Airway epithelial cell (primary cell): ENCODE measurements around the gene CLDN9. TPM values are rescaled to one million over a fixed set of nuclear protein-coding genes. Genes with fewer than 3 reads are reported as not detected.

Source experiments
- total RNA-seq: library from RNA; depleted of rRNA; stranded (reverse); fragments of >200 nt; gene quantifications from 2 replicates; pipeline ENCODE4 v1.2.3, GENCODE V29; 2015

Gene CLDN9, protein sequence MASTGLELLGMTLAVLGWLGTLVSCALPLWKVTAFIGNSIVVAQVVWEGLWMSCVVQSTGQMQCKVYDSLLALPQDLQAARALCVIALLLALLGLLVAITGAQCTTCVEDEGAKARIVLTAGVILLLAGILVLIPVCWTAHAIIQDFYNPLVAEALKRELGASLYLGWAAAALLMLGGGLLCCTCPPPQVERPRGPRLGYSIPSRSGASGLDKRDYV
- 0.49 TPM in 1 of 2 replicates, not detected in the other for total RNA-seq

DNA sequence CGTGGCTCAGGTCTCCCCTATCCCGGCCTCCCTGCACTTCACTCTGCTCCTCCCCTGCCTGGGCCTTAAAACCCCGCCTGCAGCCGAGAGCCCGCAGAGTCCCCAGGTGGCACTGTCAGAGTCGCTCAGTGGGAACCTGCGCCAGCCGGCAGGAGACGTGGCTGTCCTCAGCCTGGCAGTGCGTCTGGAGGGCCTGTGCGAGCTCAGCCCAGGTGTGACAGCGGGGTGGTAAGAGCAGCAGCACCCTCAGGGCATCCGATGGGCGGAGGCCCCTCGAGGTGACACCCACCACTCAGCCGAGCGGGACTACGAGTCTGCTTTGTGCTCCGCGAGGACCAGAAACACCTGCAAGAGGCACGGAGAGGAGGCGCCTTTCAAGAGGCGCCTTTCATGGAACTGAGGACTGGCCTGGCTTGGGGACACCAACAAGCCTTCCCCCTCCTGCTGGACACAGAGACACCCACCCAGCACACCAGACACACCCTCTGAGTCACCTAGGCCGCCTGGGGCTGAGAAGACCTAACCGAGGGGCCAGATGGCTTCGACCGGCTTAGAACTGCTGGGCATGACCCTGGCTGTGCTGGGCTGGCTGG lies at the start of gene CLDN9:
CLDN9 (plus strand) TSS at position 96 of the 593 bp plus-strand sequence; CDS start at position 536, 440 bp downstream.

DNA sequence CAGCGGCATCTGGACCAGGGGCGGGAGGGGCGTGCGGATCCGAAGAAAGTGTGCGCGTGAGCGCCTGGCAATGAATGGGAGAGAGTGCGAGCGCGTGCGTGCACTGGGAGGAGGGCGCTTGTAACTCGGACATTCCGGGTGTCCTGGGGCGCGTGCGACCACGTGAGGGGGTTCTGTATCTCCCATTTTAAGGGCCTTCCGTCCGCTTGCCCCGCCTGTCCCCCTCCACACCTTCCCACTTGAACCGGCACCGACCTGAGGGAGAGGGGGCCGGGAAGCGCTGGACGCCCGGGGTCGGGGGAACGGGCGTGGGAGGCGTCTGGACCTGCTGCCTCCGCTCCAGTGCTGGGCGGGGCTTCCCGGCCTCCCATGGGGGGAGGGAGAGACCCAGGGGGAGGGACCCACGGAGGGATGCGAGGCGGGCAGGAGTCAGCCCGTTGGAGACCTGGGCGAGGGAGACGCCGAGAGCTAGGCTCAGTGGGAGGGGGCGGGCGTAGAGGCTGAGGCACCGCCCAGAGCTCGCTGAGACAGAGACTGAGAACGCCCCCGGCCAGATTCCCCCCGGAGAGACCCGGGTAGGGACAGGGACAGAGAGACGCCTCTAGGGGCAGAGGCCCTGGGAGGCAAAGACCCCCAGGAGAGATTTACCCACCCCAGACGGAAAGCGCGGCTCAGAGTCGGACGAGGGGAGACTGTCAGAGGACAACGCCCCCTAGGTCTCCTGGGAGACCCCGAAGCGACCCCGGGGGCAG lies 48.8 kb upstream of the CLDN9 start, which contains the start of gene KREMEN2:
KREMEN2 (plus strand) TSS at position 553 of the 752 bp plus-strand sequence. CDS start 246 bp downstream, outside the sequence.

DNA sequence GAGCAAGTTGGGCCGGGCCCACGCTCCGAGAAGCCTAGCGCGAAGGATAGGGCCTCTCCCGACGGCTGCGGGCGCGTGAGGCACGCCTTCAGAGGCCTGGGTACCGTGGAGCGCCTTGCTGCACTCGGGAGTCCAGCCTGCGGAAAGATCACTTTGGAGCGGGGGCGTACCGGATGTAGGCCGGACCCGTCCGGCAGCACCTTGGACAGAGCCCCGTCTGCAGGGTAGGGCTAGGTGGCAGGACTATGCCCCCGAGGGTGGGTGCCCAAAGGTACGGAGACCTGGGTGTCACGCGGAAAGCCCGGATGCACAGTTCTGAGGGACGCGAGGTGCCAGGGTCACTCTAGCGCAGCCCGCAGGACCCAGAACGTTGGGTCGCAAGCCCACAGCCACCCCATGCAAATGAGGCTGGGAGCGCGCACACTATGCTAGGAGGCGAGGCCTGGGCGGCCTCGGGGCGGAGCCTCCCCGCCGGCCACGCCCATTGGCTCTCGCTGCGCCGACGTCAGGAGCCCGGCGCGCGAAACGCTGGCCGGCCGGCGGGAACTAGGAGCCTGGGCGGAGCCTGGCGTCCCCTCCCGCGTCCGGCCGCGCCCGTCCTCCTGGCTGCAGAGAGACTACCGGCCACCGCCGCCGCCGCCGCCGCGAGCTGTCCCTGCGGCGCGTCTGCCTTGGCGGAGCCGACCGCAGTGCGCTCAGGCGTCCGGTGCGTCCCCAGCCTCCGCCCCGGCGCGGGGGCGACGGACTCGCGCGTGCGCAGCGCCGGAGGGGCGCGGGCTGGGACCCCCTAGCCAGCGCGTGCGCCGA lies 43.8 kb upstream of the CLDN9 start, which contains the start of gene PAQR4:
PAQR4 (plus strand) TSS at position 611 of the 807 bp plus-strand sequence. CDS start 327 bp downstream, outside the sequence.

DNA sequence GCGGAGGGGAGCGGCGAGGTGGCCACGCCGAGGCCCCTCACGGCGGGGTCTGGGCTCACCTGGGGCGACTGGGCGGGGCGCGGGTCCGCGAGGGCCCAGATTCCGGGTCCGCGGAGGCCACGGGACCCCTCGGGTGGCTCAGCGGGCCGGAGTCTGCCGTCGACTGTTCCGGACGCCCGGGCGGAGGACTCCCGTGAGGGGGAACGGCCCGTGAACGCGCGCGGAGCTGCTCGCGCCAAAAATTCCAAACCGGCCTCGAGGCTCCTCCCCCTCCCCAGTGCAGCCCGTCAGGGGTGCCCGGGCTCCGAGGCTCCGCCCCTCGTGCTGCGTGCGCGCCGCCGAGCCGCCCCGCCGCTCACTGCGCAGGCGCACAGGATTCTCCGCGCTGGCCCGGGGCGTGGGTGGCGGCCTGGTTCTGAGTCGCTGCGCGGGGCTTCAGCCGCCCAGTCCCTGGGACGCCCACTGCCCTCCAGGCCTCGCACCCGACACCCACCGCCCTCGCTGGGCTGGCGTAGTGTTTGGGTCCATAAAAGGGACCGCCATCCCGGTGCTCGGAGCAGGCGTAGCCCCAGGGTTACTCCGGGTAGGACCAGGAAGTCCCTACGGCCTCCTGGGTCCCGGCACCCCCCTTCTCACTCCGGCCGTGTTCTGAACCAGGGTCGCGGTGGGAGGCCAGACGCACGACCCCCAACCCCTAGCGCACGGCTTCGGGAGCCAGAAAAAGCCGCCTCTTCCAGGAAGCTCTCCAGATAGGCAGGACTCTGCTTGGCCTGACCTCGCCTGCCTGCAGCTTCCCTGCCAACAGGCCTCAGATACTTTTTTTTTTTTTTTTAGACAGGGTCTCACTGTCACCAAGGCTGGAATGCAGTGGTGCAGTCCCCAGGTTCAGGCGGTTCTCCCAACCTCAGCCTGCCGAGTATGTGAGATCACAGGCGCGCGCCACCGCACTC lies 32.2 kb upstream of the CLDN9 start, which contains the start of gene PKMYT1:
PKMYT1 (minus strand) TSS at position 220 of the 950 bp plus-strand sequence. CDS start 789 bp downstream, outside the sequence.

DNA sequence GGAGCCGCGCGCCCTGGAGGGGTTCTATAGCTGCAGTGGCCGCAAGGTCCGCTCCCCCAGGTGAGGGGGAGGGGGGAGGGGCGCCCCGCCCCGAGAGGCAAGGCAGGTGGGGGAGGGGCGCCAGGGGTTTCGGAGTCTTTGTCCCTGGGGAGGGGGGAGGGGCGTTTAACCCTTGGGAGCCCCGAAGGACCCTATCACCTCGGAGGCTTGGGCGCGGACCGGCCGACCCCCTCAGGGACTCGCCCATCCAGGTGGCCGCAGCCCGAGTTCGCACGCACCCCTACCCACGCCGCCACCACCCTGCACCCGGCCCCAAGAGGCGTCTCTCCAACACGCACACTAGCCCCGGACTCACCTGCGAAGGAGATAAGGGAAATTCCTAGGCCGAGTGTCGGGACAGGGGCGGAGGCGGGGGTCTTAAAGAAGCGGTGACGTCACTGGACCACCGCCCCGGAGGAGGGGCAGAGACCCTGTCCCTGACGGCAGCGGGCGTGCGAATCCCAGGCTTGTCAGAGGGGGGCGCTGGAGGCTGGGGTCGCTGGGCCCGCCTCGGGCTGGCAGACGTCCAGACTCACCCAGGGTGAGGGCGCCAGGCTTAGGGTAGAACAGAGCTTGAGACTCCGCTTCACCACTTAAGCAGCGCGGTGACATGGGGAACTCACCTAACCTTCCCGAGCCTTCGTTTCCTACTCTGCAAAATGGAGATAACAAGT lies 5.2 kb downstream of the CLDN9 start, which contains the start of gene CLDN6:
CLDN6 (minus strand) TSS at position 390 of the 713 bp plus-strand sequence. CDS start 2,162 bp downstream, outside the sequence.

DNA sequence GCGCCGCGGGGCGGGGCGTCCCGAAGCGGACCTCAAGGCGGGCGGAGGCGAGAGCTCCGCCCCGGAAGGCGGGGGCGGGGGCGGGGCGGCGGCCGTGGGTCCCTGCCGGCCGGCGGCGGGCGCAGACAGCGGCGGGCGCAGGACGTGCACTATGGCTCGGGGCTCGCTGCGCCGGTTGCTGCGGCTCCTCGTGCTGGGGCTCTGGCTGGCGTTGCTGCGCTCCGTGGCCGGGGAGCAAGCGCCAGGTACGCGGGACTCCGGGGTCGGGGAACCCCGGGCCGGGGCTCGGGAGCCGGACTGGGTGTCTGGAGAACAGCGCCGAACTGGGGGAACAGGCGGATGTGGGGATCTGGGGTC lies 7.5 kb downstream of the CLDN9 start, which contains the start of gene TNFRSF12A:
TNFRSF12A (plus strand) TSS at position 122 of the 357 bp plus-strand sequence; CDS start at position 152, 30 bp downstream.

DNA sequence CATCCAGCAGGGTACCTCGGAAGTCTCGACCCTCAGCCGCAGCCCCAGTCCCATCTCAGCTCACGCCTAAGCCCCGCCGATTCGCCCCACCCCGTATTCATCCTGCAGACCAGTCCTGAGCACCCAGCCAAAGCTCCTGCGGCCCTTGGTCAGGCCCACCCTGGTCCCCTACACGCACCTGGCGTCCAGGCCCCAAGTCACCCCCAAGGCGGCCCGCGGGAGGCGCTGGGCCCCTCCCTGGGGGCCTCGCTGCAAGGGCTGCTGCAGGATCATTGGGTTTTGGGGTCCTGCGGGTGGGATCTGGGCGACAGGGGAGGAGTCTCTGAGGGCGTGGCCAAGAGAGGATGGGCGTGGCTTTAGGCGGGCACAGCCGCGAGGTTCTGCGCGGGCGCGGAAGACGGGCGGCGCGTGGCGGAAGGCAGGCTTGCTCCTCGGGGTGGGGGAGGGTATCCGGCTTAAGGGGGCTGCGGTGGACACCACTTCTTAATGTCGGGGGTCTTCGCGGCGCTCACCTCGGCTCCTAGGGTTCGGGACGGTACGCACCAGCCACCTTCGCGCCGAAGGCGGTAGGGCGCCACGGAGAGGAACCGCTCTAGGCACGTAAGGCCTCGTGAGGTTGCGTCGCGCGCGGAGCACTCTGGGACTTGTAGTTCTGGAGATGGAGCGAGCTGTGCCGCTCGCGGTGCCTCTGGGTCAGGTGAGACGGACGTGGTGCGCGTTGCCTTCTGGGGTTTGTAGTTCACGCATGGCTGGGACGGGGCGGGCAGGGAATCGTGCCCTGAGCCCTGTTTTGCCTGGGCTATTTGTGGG lies 11.2 kb downstream of the CLDN9 start, which contains the start of the genes HCFC1R1 and THOC6:
HCFC1R1 (minus strand) TSS at position 274 of the 810 bp plus-strand sequence; CDS start at position 273, 1 bp downstream.
THOC6 (plus strand) TSS at position 367 of the 810 bp plus-strand sequence; CDS start at position 659, 292 bp downstream.

DNA sequence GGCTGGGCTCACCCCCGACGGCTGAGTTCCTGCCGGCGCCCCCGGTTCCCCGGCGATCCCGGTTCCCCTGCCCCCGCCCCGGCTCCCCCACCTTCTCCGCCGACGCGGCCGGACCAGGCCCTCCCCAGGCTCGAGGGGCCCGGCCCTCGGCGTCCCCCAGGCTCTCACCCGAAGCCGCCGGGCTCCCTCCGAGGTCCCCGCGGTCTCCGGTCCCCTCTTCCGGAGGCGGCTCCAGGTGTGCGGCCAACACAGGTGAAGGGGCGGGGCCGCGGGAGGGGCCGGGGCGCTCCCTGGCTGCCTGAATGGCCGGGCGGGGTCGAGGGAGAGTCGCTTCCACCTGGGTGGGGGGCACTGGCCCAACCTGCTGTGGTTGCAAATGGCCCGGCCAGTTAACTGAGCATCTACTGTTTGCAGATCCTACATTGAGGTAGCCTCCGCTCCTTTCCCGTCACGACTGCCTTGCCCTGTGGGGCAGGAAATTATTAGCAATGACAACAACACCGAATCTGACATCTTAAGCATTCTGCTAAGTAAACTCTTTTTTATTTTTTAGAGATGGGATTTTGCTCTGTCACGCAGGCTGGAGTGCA lies 24.1 kb downstream of the CLDN9 start, which contains the start of gene BICDL2:
BICDL2 (minus strand) TSS at position 219 of the 590 bp plus-strand sequence. CDS start 1,448 bp downstream, outside the sequence.

DNA sequence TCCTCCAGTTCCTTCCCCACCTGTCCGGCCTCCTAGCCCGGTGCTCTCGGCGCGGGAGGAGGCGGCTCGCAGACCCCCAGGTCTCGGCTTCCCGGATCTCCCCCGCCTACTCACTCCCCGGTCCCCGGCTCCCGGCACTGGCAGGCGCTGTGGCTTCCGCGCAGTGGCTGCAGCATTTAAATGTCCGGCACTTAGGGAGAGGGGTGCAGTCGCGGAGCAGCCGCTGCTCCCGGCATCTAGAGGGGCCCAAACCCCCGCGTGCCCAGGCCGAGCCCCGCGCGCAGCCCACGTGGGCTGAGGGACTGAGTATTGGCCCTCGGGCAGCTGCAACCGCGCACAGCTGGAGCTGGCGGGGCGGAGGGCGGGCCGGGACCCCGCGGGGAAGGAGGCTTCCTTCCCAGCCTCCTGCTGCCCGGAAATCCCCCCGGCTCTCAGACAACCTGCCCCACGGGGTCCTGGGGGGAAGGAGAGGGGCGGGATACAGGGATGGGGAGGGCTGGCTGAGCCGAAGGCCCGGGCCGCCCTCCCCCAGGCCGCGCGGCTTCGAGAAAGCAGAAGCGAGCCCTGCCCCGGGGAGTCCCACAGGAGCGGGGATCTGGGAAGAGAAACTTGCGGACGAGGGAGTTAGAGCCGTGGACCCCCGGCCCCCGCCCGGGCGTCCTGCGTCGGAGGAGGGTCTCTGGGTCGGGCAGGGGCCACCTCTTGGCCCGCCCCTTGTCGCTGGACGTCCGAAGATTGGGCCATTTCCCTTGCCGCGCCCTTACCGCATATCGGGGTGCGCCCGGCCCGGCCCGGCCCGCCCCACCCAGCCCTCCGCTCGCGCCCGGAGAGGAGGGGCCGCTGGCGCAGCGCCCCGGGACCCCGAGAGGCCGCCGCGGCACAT lies 33.3 kb downstream of the CLDN9 start, which contains the start of gene MMP25:
MMP25 (plus strand) TSS at position 804 of the 883 bp plus-strand sequence. CDS start 357 bp downstream, outside the sequence.

Other genes with a start within 250 kb of the CLDN9 start
- gene ELOB, start 235.6 kb upstream of the CLDN9 start, total RNA-seq, result 367 and 643 TPM in 2 replicates
- not detected in 2 replicates for gene PRSS33, start 225.4 kb upstream of the CLDN9 start, total RNA-seq
- gene PRSS41, start 214.5 kb upstream of the CLDN9 start, total RNA-seq, result not detected in 2 replicates
- gene PRSS21, start 195.7 kb upstream of the CLDN9 start, total RNA-seq, result 3.4 and 7.5 TPM in 2 replicates
- 3.0 and 3.2 TPM in 2 replicates for gene ZG16B, start 182.6 kb upstream of the CLDN9 start, total RNA-seq
- gene PRSS22, start 154.8 kb upstream of the CLDN9 start, total RNA-seq, result 21.6 and 23.4 TPM in 2 replicates
- gene FLYWCH2, start 129.7 kb upstream of the CLDN9 start, total RNA-seq, result 74.3 and 115 TPM in 2 replicates
- 38.6 and 46.0 TPM in 2 replicates for gene FLYWCH1, start 101.0 kb upstream of the CLDN9 start, total RNA-seq
- gene KREMEN2, start 48.6 kb upstream of the CLDN9 start, total RNA-seq, result 22.7 and 23.4 TPM in 2 replicates
- 20.6 and 27.6 TPM in 2 replicates for gene PAQR4, start 43.6 kb upstream of the CLDN9 start, total RNA-seq
- gene PKMYT1, start 32.5 kb upstream of the CLDN9 start, total RNA-seq, result 52.6 and 82.7 TPM in 2 replicates
- 0.63 and 0.70 TPM in 2 replicates for gene CLDN6, start 5.3 kb downstream of the CLDN9 start, total RNA-seq
- gene TNFRSF12A, start 7.4 kb downstream of the CLDN9 start, total RNA-seq, result 298 and 319 TPM in 2 replicates
- 27.3 and 35.7 TPM in 2 replicates for gene HCFC1R1, start 11.0 kb downstream of the CLDN9 start, total RNA-seq
- 35.3 and 36.5 TPM in 2 replicates for gene THOC6, start 11.1 kb downstream of the CLDN9 start, total RNA-seq
- 18.6 and 24.9 TPM in 2 replicates for gene BICDL2, start 24.0 kb downstream of the CLDN9 start, total RNA-seq
- gene MMP25, start 33.6 kb downstream of the CLDN9 start, total RNA-seq, result 0.46 and 0.56 TPM in 2 replicates
- 10.1 and 10.9 TPM in 2 replicates for gene IL32, start 52.7 kb downstream of the CLDN9 start, total RNA-seq
- not detected in 2 replicates for gene ZSCAN10, start 86.4 kb downstream of the CLDN9 start, total RNA-seq
- 18.0 and 20.3 TPM in 2 replicates for gene ZNF205, start 99.7 kb downstream of the CLDN9 start, total RNA-seq
- 4.9 and 9.0 TPM in 2 replicates for gene ZNF213, start 122.1 kb downstream of the CLDN9 start, total RNA-seq
- 0.78 TPM in 1 of 2 replicates, not detected in the other for gene OR1F1, start 175.3 kb downstream of the CLDN9 start, total RNA-seq
- gene ZNF200, start 222.2 kb downstream of the CLDN9 start, total RNA-seq, result 5.0 and 5.7 TPM in 2 replicates
- gene MEFV, start 243.7 kb downstream of the CLDN9 start, total RNA-seq, result under 0.01 TPM in 1 of 2 replicates, not detected in the other